ENCODE data around the gene SPECC1L. TPM values are rescaled to one million over a fixed set of nuclear protein-coding genes. Genes with fewer than 3 reads are reported as not detected.

SPECC1L gene
- total RNA-seq, 1 donor from 2014 or later, result 79.5 TPM

DNA sequence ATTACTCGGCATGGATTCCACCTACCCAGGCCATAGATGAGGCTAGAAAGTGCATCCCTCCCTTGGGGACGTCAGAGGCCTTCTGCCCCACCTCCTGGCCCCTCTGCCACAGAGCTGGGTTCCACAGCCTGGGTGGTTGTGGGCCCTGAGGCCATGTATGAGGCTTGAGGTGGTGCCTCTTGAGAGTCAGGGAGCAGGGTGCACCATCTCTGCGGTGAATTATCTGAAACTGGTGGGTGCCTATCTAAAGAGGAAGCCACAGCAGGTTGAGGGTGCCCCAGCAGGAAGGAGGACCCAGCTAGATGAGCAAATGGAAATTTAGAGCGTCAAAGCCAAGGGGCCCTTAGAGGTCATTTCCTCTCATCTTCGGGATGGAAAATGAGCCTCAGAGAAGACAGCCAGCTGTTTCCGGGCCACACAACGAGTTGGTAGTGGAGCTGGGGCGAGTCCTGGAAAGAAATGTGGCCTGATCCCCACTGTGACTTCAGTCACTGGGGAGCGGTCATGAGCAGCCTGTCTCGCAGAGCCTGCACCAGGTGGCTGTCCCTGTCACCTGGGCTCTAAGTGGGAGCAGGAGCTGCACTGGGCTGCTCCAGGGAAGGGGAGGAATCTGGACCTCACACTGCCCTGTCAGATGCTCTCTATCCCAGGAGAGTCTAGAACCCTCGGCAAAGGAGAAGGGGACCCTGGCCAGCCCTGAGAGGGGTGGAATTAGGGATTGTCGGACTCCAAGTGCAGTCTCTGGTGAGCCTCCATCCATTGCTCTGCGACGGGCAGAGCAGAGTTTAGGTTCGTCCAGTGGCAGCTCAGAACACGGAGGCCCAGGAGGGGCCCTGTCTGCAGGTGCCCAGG, 164.1 kb downstream of the SPECC1L start:
- Mint-ChIP-seq H3K36me3 (ENCODE audit: unreplicated experiment) (no peaks in the 10 kb centered on the region), H3K27me3 (ENCODE audit: unreplicated experiment) (no peaks in the 10 kb centered on the region), H3K9me3 (ENCODE audit: unreplicated experiment) (no peaks in the 10 kb centered on the region), H3K4me1 (ENCODE audit: unreplicated experiment) (peaks cover 50% of the 10 kb centered on the region), H3K27ac (ENCODE audit: unreplicated experiment) (peak overlapping the region; percentile 20), H3K4me3 (ENCODE audit: unreplicated experiment) (no peak overlapping the region)
- TF ChIP-seq CTCF (IDR thresholded peaks at IDR 0.05), result no peak
- DNase-seq (ENCODE audit: extremely low spot score, unreplicated experiment), result no peak

- peaks cover 46% of the 10 kb centered on the region for H3K4me1 Mint-ChIP-seq (ENCODE audit: unreplicated experiment)
- no peak overlapping the region for H3K4me3 Mint-ChIP-seq (ENCODE audit: unreplicated experiment)
- H3K27me3 Mint-ChIP-seq (ENCODE audit: unreplicated experiment), result no peaks in the 10 kb centered on the region
- H3K9me3 Mint-ChIP-seq (ENCODE audit: unreplicated experiment), result no peaks in the 10 kb centered on the region
- no peaks in the 10 kb centered on the region for H3K36me3 Mint-ChIP-seq (ENCODE audit: unreplicated experiment)
- TF ChIP-seq CTCF (IDR thresholded peaks at IDR 0.05), result no peak
- H3K27ac Mint-ChIP-seq (ENCODE audit: unreplicated experiment), result no peak overlapping the region
- no peak for DNase-seq (ENCODE audit: extremely low spot score, unreplicated experiment)
These were observed 164.7 kb downstream of the SPECC1L start for GRCh38 chr22:24435323-24435645.

- no peak overlapping the region for H3K27ac Mint-ChIP-seq (ENCODE audit: unreplicated experiment)
- H3K9me3 Mint-ChIP-seq (ENCODE audit: unreplicated experiment), result no peaks in the 10 kb centered on the region
- no peak for DNase-seq (ENCODE audit: extremely low spot score, unreplicated experiment)
- peaks cover 46% of the 10 kb centered on the region for H3K4me1 Mint-ChIP-seq (ENCODE audit: unreplicated experiment)
- TF ChIP-seq CTCF (IDR thresholded peaks at IDR 0.05), result no peak
- no peaks in the 10 kb centered on the region for H3K36me3 Mint-ChIP-seq (ENCODE audit: unreplicated experiment)
- no peaks in the 10 kb centered on the region for H3K27me3 Mint-ChIP-seq (ENCODE audit: unreplicated experiment)
- no peak overlapping the region for H3K4me3 Mint-ChIP-seq (ENCODE audit: unreplicated experiment)
These were observed 165.3 kb downstream of the SPECC1L start for GRCh38 chr22:24435861-24436371.

- H3K9me3 Mint-ChIP-seq (ENCODE audit: unreplicated experiment), result no peaks in the 10 kb centered on the region
- H3K27ac Mint-ChIP-seq (ENCODE audit: unreplicated experiment), result no peak overlapping the region
- H3K4me3 Mint-ChIP-seq (ENCODE audit: unreplicated experiment), result no peak overlapping the region
- no peaks in the 10 kb centered on the region for H3K27me3 Mint-ChIP-seq (ENCODE audit: unreplicated experiment)
- TF ChIP-seq CTCF (IDR thresholded peaks at IDR 0.05), result no peak
- H3K36me3 Mint-ChIP-seq (ENCODE audit: unreplicated experiment), result no peaks in the 10 kb centered on the region
- H3K4me1 Mint-ChIP-seq (ENCODE audit: unreplicated experiment), result peaks cover 44% of the 10 kb centered on the region
- no peak for DNase-seq (ENCODE audit: extremely low spot score, unreplicated experiment)
These were observed 165.9 kb downstream of the SPECC1L start for GRCh38 chr22:24436553-24436952.

GRCh38 chr22:24437091-24437490, 166.5 kb downstream of the SPECC1L start:
- Mint-ChIP-seq H3K27ac (ENCODE audit: unreplicated experiment) (no peak overlapping the region), H3K9me3 (ENCODE audit: unreplicated experiment) (no peaks in the 10 kb centered on the region), H3K27me3 (ENCODE audit: unreplicated experiment) (no peaks in the 10 kb centered on the region), H3K4me1 (ENCODE audit: unreplicated experiment) (peaks cover 43% of the 10 kb centered on the region), H3K4me3 (ENCODE audit: unreplicated experiment) (no peak overlapping the region), H3K36me3 (ENCODE audit: unreplicated experiment) (no peaks in the 10 kb centered on the region)
- TF ChIP-seq CTCF (IDR thresholded peaks at IDR 0.05), result no peak
- DNase-seq (ENCODE audit: extremely low spot score, unreplicated experiment), result no peak

All from osteocyte (in vitro differentiated cells).